HG02981 (cell line): ENCODE results near the gene DDX39A.

Experiments used
- ATAC-seq: cut with Tn5 transposase; IDR thresholded peaks from one replicate; pipeline ENCODE4 v1.9.1; 2021; ENCODE audit warnings: mild to moderate bottlenecking, moderate library complexity; ENCODE audit not compliant: unreplicated experiment

Gene DDX39A

GRCh38 chr19:14434543-14435319 is 15.6 kb upstream of the DDX39A start:
- ATAC-seq, result no peak

DNA sequence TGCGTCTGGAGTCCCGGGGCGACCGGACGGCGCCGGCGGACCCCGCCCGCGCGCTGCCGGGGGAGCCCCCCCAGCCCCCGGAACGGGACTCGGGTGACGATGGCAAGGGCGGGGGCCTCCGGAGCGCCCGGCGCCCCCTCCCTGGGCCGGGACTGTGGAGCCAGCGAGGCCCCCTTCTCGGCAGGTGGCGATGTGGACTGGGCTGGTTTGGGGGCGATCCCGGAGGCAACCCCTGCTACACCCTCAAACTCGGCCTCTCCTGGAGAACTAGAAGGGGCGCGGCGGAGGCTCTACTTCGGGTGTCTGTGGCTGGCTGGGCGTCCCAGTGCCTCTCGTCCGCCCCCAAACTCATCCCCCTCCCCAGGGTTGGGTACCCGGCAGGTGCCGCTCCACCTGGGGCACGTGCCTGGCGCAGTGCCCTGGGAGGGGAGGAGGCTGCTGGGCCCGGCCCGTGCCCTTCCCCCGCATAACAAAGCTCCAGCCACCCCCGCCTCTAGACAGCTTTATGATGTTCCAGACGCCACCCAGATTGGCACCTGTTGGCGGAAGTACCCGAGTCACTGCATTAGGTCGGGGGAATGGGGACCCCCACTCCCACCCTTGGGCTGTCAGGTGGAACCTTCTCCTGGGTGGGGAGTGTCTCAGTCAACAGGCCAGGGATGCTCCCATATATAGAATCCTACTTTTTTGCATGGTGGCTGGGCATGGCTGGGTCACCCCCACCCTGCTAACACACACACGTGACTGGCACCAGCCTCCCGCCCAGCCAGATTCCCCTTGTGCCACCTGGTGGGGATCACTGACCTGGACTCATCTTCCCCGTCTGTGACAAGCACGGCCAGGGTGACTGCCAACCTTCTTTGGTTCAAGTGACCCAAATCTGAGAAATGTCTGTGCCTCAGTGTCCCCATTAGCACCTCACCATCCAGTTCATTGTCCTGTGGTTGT is 14.7 kb upstream of the DDX39A start:
- ATAC-seq, result no peak

- ATAC-seq, result no peak
Observed at GRCh38 chr19:14432791-14433553, 13.8 kb upstream of the DDX39A start, which contains the start of gene PKN1. PKN1 (plus strand) TSS chr19:14433306; CDS start chr19:14433522, 216 bp downstream.

GRCh38 chr19:14430712-14431111 is 11.6 kb upstream of the DDX39A start:
- no peak for ATAC-seq

DNA sequence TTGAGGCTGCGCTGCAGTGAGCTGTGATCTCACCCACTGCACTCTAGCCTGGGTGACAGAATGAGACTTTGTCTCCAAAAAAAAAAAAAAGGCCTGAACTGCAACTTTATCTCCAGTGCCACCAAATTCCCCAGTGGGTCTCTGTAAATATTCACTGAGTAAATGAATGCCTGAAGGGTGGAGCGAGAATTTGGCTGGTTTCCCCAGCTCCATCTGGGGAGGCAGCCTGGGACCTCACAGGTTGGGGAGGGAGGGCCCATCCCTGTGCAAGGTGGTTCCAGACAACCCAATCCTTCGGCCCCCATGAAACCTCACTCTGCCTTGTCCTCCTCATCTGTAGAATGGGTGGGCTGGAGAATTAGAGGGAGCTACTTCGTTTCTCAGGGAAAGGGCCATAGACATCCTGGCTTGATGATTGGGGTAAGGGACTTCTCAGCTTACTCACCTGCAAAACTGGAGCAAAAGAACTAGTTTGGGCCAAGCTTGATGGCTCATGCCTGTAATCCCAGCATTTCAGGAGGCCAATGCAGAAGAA is 9.8 kb upstream of the DDX39A start:
- no peak for ATAC-seq

DNA sequence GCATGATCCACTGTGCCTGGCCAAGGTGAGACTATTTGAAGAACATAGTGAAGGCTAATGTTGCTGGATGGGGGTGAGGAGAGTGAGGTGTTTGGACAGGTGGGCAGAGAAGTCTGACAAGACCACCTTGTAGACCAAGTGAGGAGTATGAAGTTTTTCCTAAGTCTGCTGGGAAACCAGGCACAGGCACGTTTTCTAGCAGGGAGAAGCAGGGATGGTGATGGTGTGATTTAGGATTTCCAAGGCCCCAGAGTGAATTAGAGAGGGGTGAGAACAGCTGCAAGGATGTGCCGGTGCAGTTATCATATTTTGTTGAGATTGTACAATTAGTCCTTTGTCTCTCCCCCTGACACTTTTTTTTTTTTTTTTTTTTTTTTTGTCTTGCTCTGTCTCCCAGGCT is 8.3 kb upstream of the DDX39A start:
- no peak for ATAC-seq

- no peak for ATAC-seq
Observed at GRCh38 chr19:14425696-14426138, 6.6 kb upstream of the DDX39A start.

- ATAC-seq, result peak; percentile 42
Observed at GRCh38 chr19:14418856-14419105, 360 bp downstream of the DDX39A start.

- no peak for ATAC-seq
Observed at GRCh38 chr19:14416817-14417231, 2.3 kb downstream of the DDX39A start.

GRCh38 chr19:14414926-14415690 is 4.0 kb downstream of the DDX39A start:
- no peak for ATAC-seq

- ATAC-seq, result no peak
Observed at GRCh38 chr19:14413693-14414181, 5.4 kb downstream of the DDX39A start.

GRCh38 chr19:14412996-14413692 is 6.0 kb downstream of the DDX39A start:
- ATAC-seq, result no peak

DNA sequence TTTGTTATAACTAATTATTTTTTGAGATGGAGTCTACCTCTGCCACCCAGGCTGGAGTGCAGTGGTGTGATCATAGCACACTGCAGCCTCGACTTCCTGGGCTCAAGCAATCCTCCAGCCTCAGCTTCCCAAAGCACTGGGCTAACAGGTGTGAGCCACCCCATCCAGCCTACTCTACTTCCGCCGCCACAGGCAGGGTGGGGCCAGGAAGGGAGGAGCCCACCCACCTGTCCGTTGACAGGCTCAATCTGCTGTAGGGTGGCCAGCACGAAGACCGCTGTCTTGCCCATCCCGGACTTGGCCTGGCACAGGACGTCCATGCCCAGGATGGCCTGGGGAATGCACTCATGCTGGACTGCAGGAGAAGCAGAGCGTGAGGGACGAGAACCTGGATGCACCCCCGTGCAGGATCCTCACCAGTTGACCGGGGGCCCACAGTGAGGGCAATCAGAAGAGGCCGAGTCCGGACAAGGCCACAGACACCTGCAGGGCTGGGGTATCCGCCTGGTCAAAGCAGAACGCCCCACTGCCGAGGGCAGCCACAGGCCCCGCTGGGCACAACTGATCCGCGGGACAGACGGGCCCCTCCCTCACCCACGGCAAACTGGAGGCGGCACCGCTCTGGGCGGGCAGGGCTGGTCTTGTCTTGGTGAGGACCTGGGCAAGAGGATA is 6.7 kb downstream of the DDX39A start:
- ATAC-seq, result no peak

DNA sequence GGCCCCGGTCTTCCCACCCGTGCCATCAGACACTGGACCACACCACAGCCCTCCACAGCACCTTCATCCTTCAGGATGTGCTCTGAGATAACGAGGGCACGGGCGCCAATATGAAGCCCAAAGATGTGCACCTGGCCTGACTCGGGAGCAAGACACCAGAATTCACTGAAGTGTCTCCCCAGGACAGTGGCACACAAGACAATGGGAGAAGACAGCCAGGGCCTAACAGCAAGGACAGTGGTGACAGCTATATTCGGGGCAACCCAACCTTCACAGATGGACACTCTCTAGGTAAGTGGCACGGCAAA is 7.2 kb downstream of the DDX39A start:
- no peak for ATAC-seq

- ATAC-seq, result no peak
Observed at GRCh38 chr19:14411161-14411937, 7.8 kb downstream of the DDX39A start.

- ATAC-seq, result no peak
Observed at GRCh38 chr19:14410091-14411051, 8.8 kb downstream of the DDX39A start.
